HG03196 (cell line): ENCODE measurements around the gene UBE2E3.

Experiments used
- ATAC-seq: cut with Tn5 transposase; IDR thresholded peaks from one replicate; pipeline ENCODE4 v1.9.1; 2021; ENCODE audit not compliant: unreplicated experiment

Gene UBE2E3

GRCh38 chr2:180978903-180979748, 1.3 kb upstream of the UBE2E3 start:
- ATAC-seq = no peak

GRCh38 chr2:180979749-180980105, 678 bp upstream of the UBE2E3 start:
- ATAC-seq = no peak

- peak; percentile 9 for ATAC-seq
Observed at GRCh38 chr2:180980943-180981911, 822 bp downstream of the UBE2E3 start.

GRCh38 chr2:180983468-180984242, 3.2 kb downstream of the UBE2E3 start:
- peak; percentile 47 for ATAC-seq

GRCh38 chr2:180985771-180986395, 5.5 kb downstream of the UBE2E3 start:
- no peak for ATAC-seq

- no peak for ATAC-seq
Observed at GRCh38 chr2:180987146-180987545, 6.7 kb downstream of the UBE2E3 start.

GRCh38 chr2:180990337-180990736, 9.9 kb downstream of the UBE2E3 start:
- no peak for ATAC-seq

GRCh38 chr2:180990794-180991193, 10.4 kb downstream of the UBE2E3 start:
- no peak for ATAC-seq

- no peak for ATAC-seq
Observed at GRCh38 chr2:180991361-180991760, 11.0 kb downstream of the UBE2E3 start.

GRCh38 chr2:180991820-180992219, 11.4 kb downstream of the UBE2E3 start:
- peak; percentile 77 for ATAC-seq

GRCh38 chr2:180992994-180993393, 12.6 kb downstream of the UBE2E3 start:
- ATAC-seq = no peak

- ATAC-seq = no peak
Observed at GRCh38 chr2:180999274-180999964, 19.0 kb downstream of the UBE2E3 start.

GRCh38 chr2:181004647-181005325, 24.4 kb downstream of the UBE2E3 start:
- no peak for ATAC-seq

- ATAC-seq = no peak
Observed at GRCh38 chr2:181005326-181005655, 24.9 kb downstream of the UBE2E3 start.

- no peak for ATAC-seq
Observed at GRCh38 chr2:181005809-181006208, 25.4 kb downstream of the UBE2E3 start.

GRCh38 chr2:181007086-181007837, 26.9 kb downstream of the UBE2E3 start:
- ATAC-seq = no peak

- ATAC-seq = no peak
Observed at GRCh38 chr2:181008407-181008806, 28.0 kb downstream of the UBE2E3 start.

- ATAC-seq = no peak
Observed at GRCh38 chr2:181021199-181021789, 40.9 kb downstream of the UBE2E3 start.
